HepG2 (cell line): ENCODE measurements around the gene CTSA. TPM values are rescaled to one million over a fixed set of nuclear protein-coding genes. Genes with fewer than 3 reads are reported as not detected.

ENCODE experiments used
- ARHGAP35 ChIP-seq: sonication (generic); formaldehyde crosslinking; IDR thresholded peaks from 2 replicates; pipeline ENCODE4 v1.9.0; 2022; ENCODE audit warnings: mild to moderate bottlenecking, inconsistent platforms, moderate library complexity, missing genetic modification reagents, borderline replicate concordance
- CBFB ChIP-seq: sonication (generic); formaldehyde crosslinking; IDR thresholded peaks from 2 replicates; pipeline ENCODE4 v1.4.0; 2020; ENCODE audit warnings: missing genetic modification reagents
- FOXP4 ChIP-seq: sonication (generic); formaldehyde crosslinking; IDR thresholded peaks from 2 replicates; pipeline ENCODE4 v1.4.0; 2020; ENCODE audit warnings: missing genetic modification reagents
- GPBP1L1 ChIP-seq: sonication (generic); formaldehyde crosslinking; IDR thresholded peaks from 2 replicates; pipeline ENCODE4 v1.5.0; 2020; ENCODE audit warnings: mild to moderate bottlenecking, missing genetic modification reagents
- HDAC1 ChIP-seq: sonication (generic); formaldehyde crosslinking; IDR thresholded peaks from 2 replicates; pipeline ENCODE4 v1.5.1; 2020; ENCODE audit warnings: mild to moderate bottlenecking, missing genetic modification reagents
- PHB2 ChIP-seq: fragments of 450-650 bp; IDR thresholded peaks from 2 replicates; pipeline ENCODE4 v1.6.1; 2018; ENCODE audit not compliant: partially characterized antibody
- PHF21A ChIP-seq: sonication (generic); formaldehyde crosslinking; IDR thresholded peaks from 2 replicates; pipeline ENCODE4 v1.5.0; 2020; ENCODE audit warnings: mild to moderate bottlenecking, missing genetic modification reagents
- PTBP1 ChIP-seq: fragments of 200-400 bp; formaldehyde crosslinking; IDR thresholded peaks from 2 replicates; pipeline ENCODE4 v1.6.1; 2018; ENCODE audit warnings: low read length, low read depth; ENCODE audit not compliant: poor library complexity, severe bottlenecking
- RELA ChIP-seq: sonication (generic); formaldehyde crosslinking; IDR thresholded peaks from 2 replicates; pipeline ENCODE4 v1.4.0; 2020; ENCODE audit warnings: missing genetic modification reagents
- SIN3B ChIP-seq: fragments of 150-350 bp; IDR thresholded peaks from 2 replicates; pipeline ENCODE4 v1.6.1; 2014; ENCODE audit warnings: low read length
- SMYD3 ChIP-seq: sonication (generic); formaldehyde crosslinking; IDR thresholded peaks from 2 replicates; pipeline ENCODE4 v1.8.1; 2023; ENCODE audit warnings: mild to moderate bottlenecking, missing genetic modification reagents
- TRIM24 ChIP-seq: sonication (generic); formaldehyde crosslinking; IDR thresholded peaks from 2 replicates; pipeline ENCODE4 v1.8.0; 2022; ENCODE audit warnings: mild to moderate bottlenecking, missing genetic modification reagents
- WIZ ChIP-seq: sonication (generic); formaldehyde crosslinking; IDR thresholded peaks from 2 replicates; pipeline ENCODE4 v1.5.1; 2020; ENCODE audit warnings: mild to moderate bottlenecking, missing genetic modification reagents
- ZBTB10 ChIP-seq: sonication (generic); formaldehyde crosslinking; IDR thresholded peaks from 2 replicates; pipeline ENCODE4 v1.4.0; 2020; ENCODE audit warnings: missing genetic modification reagents, borderline replicate concordance
- ZBTB39 ChIP-seq: sonication (generic); formaldehyde crosslinking; IDR thresholded peaks from 2 replicates; pipeline ENCODE4 v1.5.0; 2020; ENCODE audit warnings: missing genetic modification reagents
- ZBTB8A ChIP-seq: sonication (generic); formaldehyde crosslinking; IDR thresholded peaks from 2 replicates; pipeline ENCODE4 v1.4.0; 2020; ENCODE audit warnings: mild to moderate bottlenecking, low read depth, missing genetic modification reagents, borderline replicate concordance
- ZNF30 ChIP-seq: sonication (generic); formaldehyde crosslinking; IDR thresholded peaks from 2 replicates; pipeline ENCODE4 v1.5.0; 2020; ENCODE audit warnings: mild to moderate bottlenecking, missing genetic modification reagents
- ZNF557 ChIP-seq: sonication (generic); formaldehyde crosslinking; IDR thresholded peaks from 2 replicates; pipeline ENCODE4 v1.4.0; 2020; ENCODE audit warnings: missing genetic modification reagents
- ZNF577 ChIP-seq: sonication (generic); formaldehyde crosslinking; IDR thresholded peaks from 2 replicates; pipeline ENCODE4 v1.4.0; 2020; ENCODE audit warnings: mild to moderate bottlenecking, low read depth, missing genetic modification reagents, borderline replicate concordance
- ZNF672 ChIP-seq: sonication (generic); formaldehyde crosslinking; IDR thresholded peaks from 2 replicates; pipeline ENCODE4 v1.8.1; 2022; ENCODE audit warnings: missing genetic modification reagents
- ZNF891 ChIP-seq: sonication (generic); formaldehyde crosslinking; IDR thresholded peaks from 2 replicates; pipeline ENCODE4 v1.5.0; 2020; ENCODE audit warnings: mild to moderate bottlenecking, missing genetic modification reagents
- polyA plus RNA-seq, 8 experiments: library from polyadenylated mRNA; depleted of rRNA in 3 of 8; stranded (reverse) in 7 of 8; unstranded in 1 of 8; fragments of >200 nt; fragmentation: Illumina TruSeq in 4 of 8; extraction: Trizol in 4 of 8; gene quantifications; 2 replicates each; pipeline versions ENCODE4 v1.2.1 to v1.2.3, GENCODE V29; 2011 to 2016; ENCODE audit warnings: low read depth in 4 of 8, missing spikeins in 1 of 8, mixed read lengths in 1 of 8; ENCODE audit not compliant: insufficient read depth in 1 of 8
- total RNA-seq, 5 experiments: library from RNA; depleted of rRNA; stranded (reverse); fragments of >200 nt; fragmentation: Illumina TruSeq; extraction: Trizol; gene quantifications; 2 replicates each; pipeline ENCODE4 v1.2.3, GENCODE V29; 2016; ENCODE audit warnings: low read depth in 1 of 5

Gene CTSA
- total and polyA plus RNA-seq, 2 of the 13 experiments (the other 11 are each of a cell fraction or from before 2014, with no cell fraction given): 202 to 231 TPM

- TF ChIP-seq SIN3B: peak; percentile 100
- TF ChIP-seq ZNF891 (CRISPR knock-in tag): peak; percentile 94
- no peak for TF ChIP-seq GPBP1L1 (CRISPR knock-in tag)
- peak; percentile 96; the same call in 1 of the 2 replicates for TF ChIP-seq ZNF672
- TF ChIP-seq ZBTB10: peak; percentile 77; the same call in 1 of the 2 replicates
- peak; percentile 77 for TF ChIP-seq PTBP1
- TF ChIP-seq FOXP4 (CRISPR knock-in tag): peak; percentile 92
- peak; percentile 96 for TF ChIP-seq ZBTB39 (CRISPR knock-in tag)
- peak; percentile 99 for TF ChIP-seq ARHGAP35 (CRISPR knock-in tag)
- peak; percentile 91 for TF ChIP-seq WIZ
- TF ChIP-seq SMYD3: no peak; the same call in none of the 2 replicates
- peak; percentile 90; the same call in 1 of the 2 replicates for TF ChIP-seq ZBTB8A
- TF ChIP-seq CBFB: peak; percentile 99
- TF ChIP-seq PHB2: no peak
- TF ChIP-seq PHF21A (CRISPR knock-in tag): peak; percentile 98
- TF ChIP-seq HDAC1 (CRISPR knock-in tag): peak; percentile 100
- peak; percentile 82; the same call in 1 of the 2 replicates for TF ChIP-seq RELA (CRISPR knock-in tag)
- TF ChIP-seq ZNF577 (CRISPR knock-in tag): 0 out of 2 replicates have a peak, but pooled peaks have one; percentile 48
- peak; percentile 87 for TF ChIP-seq TRIM24 (CRISPR knock-in tag)
- TF ChIP-seq ZNF557 (CRISPR knock-in tag): peak; percentile 92; the same call in 1 of the 2 replicates
- TF ChIP-seq ZNF30 (CRISPR knock-in tag): peak; percentile 75; the same call in 1 of the 2 replicates
Observed at GRCh38 chr20:45890985-45891983, at the start of gene CTSA, which contains the start of gene NEURL2 (continued).
